ENCODE results near the gene PRKX. TPM values are rescaled to one million over a fixed set of nuclear protein-coding genes. Genes with fewer than 3 reads are reported as not detected.

PRKX gene
- total and polyA plus RNA-seq, 2 of the 8 experiments (the other 6 are each of a cell fraction or from before 2014, with no cell fraction given): 19.4 to 55.3 TPM

DNA sequence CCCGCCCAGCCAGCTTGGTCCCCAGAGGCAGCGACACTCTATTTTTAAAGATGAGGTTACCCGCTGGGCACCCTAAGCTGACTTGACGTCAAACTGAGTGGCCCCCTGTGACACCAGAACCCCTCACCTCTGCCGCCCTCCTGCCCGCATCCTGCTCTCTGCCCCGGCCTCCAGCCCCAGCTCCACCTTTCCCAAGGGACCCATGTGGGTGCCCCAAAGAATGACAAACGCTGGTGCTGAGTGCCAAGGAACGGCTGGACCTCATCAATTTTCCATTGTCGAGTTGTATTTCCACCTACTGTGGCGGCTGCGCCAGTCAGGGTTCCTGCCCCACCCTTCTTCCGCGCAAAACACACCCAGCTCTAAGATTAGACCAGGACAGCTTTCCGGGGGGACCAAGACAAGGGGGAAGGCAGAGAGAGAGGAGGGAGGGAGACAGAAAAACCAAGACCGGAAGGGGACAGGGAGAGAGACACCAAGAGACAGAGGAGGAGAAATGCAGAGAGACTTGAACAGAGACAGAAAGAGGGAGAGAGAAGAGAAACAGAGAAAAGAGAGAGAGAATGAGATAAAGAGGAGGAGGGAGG lies 2.0 kb downstream of the PRKX start:
- Histone ChIP-seq H3K79me1 (ENCODE audit: low read depth, low read length) (no peaks in the 10 kb centered on the region; the same call in 1 of the 2 replicates), H2BK15ac (ENCODE audit: low read length) (no peak overlapping the region), H3K27me3 (replicated peaks in 1 of 4; ENCODE audit: control insufficient read depth in 3 of 4, extremely low read depth in 1 of 4, insufficient read depth in 3 of 4, low read length in 3 of 4) (peaks cover 0 to 6% (median 0%) of the 10 kb centered on the region in 4 experiments; a peak in 3 of 7 replicates), H3K56ac (replicated peaks; ENCODE audit: insufficient read length, low read depth, low read length) (no peak overlapping the region), H4K20me1 (replicated peaks in 1 of 2; ENCODE audit: control insufficient read depth in 1 of 2, insufficient read depth in 2 of 2, low read length in 2 of 2) (peaks cover 3% of the 10 kb centered on the region in 2 experiments), H2AFZ (ENCODE audit: low read length) (no peak overlapping the region), H3K4ac (replicated peaks; ENCODE audit: insufficient read length, low read depth, low read length) (no peak overlapping the region), H3K9ac (replicated peaks in 1 of 4; ENCODE audit: extremely low read depth in 1 of 4, low read depth in 3 of 4, low read length in 3 of 4) (no peak overlapping the region), H2BK5ac (ENCODE audit: low read depth, low read length) (no peak overlapping the region), H3K4me3 (ENCODE audit: extremely low read depth in 1 of 4, insufficient read depth in 2 of 4, low read depth in 3 of 4, low read length in 4 of 4) (peak overlapping the region; percentile 59 to 81 (median 68); a peak in 5 of 8 replicates), H3K18ac (ENCODE audit: extremely low read depth, low read length) (no peak overlapping the region), H3K4me2 (ENCODE audit: insufficient read depth in 1 of 2, low read depth in 2 of 2, low read length in 2 of 2) (peak overlapping the region; percentile 69 to 94), H3K14ac (ENCODE audit: insufficient read length) (no peak overlapping the region), H2BK12ac (ENCODE audit: low read depth, low read length) (no peak overlapping the region), H3K36me3 (ENCODE audit: control insufficient read depth in 2 of 4, insufficient read depth in 4 of 4, low read length in 3 of 4) (no peaks in the 10 kb centered on the region; a peak in 1 of 8 replicates), H4K8ac (ENCODE audit: extremely low read depth, insufficient read depth, low read length) (no peak overlapping the region), H3K79me2 (ENCODE audit: control insufficient read depth in 1 of 2, insufficient read depth in 2 of 2, low read length in 2 of 2) (peaks cover 0 to 49% of the 10 kb centered on the region in 2 experiments; a peak in 2 of 4 replicates), H4K91ac (replicated peaks; ENCODE audit: insufficient read length, low read length) (no peak overlapping the region), H3K9me3 (ENCODE audit: insufficient read depth in 2 of 2, low read depth in 1 of 2, low read length in 1 of 2) (no peaks in the 10 kb centered on the region), H3K23me2 (ENCODE audit: low read depth, low read length) (peaks cover 3% of the 10 kb centered on the region; the same call in 1 of the 2 replicates), H2BK20ac (ENCODE audit: low read length) (no peak overlapping the region), H2BK120ac (replicated peaks; ENCODE audit: low read depth, low read length) (no peak overlapping the region), H3K4me1 (replicated peaks in 1 of 4; ENCODE audit: control insufficient read depth in 3 of 4, insufficient read depth in 4 of 4, low read length in 3 of 4) (peaks cover 0 to 5% (median 1%) of the 10 kb centered on the region in 4 experiments; a peak in 2 of 7 replicates), H2AK5ac (ENCODE audit: low read depth, low read length) (no peak overlapping the region), H4K5ac (ENCODE audit: insufficient read length, low read depth, low read length) (no peak overlapping the region), H3K23ac (ENCODE audit: insufficient read length) (no peak overlapping the region), H3K27ac (ENCODE audit: low read depth, low read length) (no peak overlapping the region)
- WGBS, 2 experiments (ENCODE audit: extremely low coverage in 1 of 2, insufficient coverage in 1 of 2, insufficient read length in 1 of 2, insufficient replicate concordance in 2 of 2, low coverage in 1 of 2, low lambda C conversion rate in 2 of 2, missing lambda C conversion rate in 1 of 2): 72% methylated on average over 9 of the region's 16 CpGs; no CpG with 5 or more reads in 1 of the 2 experiments
- POLR2A ChIA-PET (ENCODE audit: partially characterized antibody): interaction anchor here (0.8 kb wide), 1 partner anchor 20 kb away, joined by 3 read pairs; no protein-coding TSS in a partner anchor
- CTCF ChIA-PET (ENCODE audit: partially characterized antibody): interaction anchor here (1.2 kb wide), 1 partner anchor 59 kb away, joined by 4 read pairs; no protein-coding TSS in a partner anchor
- no peak for FAIRE-seq
- no peak for DNase-seq (ENCODE audit: low read depth in 1 of 2, low spot score in 2 of 2)
- TF ChIP-seq CBX5 (IDR thresholded peaks at IDR 0.05; ENCODE audit: low read depth, low read length) (no peak), CBX8 (IDR thresholded peaks at IDR 0.05; ENCODE audit: borderline replicate concordance, low read depth, low read length) (no peak), POLR2AphosphoS5 (IDR thresholded peaks at IDR 0.05; ENCODE audit: low read depth, low read length) (no peak), HDAC6 (IDR thresholded peaks at IDR 0.05; ENCODE audit: low read depth, low read length) (no peak), PHF8 (conservative IDR thresholded peaks at IDR 0.05; ENCODE audit: low read depth, low read length) (no peak), TEAD4 (IDR thresholded peaks at IDR 0.05; ENCODE audit: low read depth, low read length) (no peak), NRF1 (IDR thresholded peaks at IDR 0.05; ENCODE audit: low read depth, low read length) (no peak), KDM5A (IDR thresholded peaks at IDR 0.05; ENCODE audit: low read length) (no peak), POLR2A (IDR thresholded peaks at IDR 0.05; ENCODE audit: control extremely low read depth in 1 of 2, low read depth in 2 of 2, low read length in 2 of 2) (no peak), CHD1 (IDR thresholded peaks at IDR 0.05; ENCODE audit: low read depth, low read length) (no peak), BCL11A (IDR thresholded peaks at IDR 0.05; ENCODE audit: low read depth in 2 of 2, low read length in 2 of 2) (no peak), SIN3A (conservative IDR thresholded peaks at IDR 0.05 in 1 of 2, IDR thresholded peaks at IDR 0.05 in 1 of 2; ENCODE audit: low read depth in 1 of 2, low read length in 2 of 2) (no peak)
- TF ChIP-seq, protein P1, sequence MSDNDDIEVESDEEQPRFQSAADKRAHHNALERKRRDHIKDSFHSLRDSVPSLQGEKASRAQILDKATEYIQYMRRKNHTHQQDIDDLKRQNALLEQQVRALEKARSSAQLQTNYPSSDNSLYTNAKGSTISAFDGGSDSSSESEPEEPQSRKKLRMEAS (IDR thresholded peaks at IDR 0.05): no peak
